Lower leg skin (tissue), 3 donors: ENCODE data around the gene ACTRT1.

Experiments
- POLR2A ChIP-seq, 2 donors: fragments of 450-650 bp; IDR thresholded peaks; one replicate each; pipeline ENCODE4 v1.6.1; 2016 to 2017; ENCODE audit warnings: antibody characterized with exemption in 2 of 2, mild to moderate bottlenecking in 1 of 2, moderate library complexity in 1 of 2
- TF ChIP-seq, protein P1 (sequence below), 3 donors: fragments of 450-650 bp; IDR thresholded peaks; one replicate each; pipeline ENCODE4 v1.5.1; 2016; ENCODE audit warnings: antibody characterized with exemption in 3 of 3, mild to moderate bottlenecking in 3 of 3, moderate library complexity in 2 of 3

DNA sequence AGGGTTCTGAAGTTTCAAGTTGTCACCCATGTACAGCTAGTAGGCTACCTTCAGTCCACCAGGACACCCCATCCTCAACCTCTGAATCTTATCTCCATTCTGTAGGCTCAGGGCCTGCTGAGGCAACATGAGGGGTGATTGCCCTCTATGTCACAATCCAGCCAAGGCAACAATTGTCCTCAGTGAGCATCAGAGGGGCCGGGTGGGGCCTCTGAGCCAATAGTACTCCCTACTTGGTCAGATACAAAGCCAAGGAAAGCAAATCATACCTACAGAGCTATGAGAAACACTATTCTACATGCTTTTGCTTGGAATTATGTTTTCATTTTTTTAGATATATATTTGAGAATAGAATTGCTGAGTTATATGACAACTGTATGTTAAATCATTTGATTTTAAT lies at the start of gene ACTRT1:
- TF ChIP-seq, protein P1, sequence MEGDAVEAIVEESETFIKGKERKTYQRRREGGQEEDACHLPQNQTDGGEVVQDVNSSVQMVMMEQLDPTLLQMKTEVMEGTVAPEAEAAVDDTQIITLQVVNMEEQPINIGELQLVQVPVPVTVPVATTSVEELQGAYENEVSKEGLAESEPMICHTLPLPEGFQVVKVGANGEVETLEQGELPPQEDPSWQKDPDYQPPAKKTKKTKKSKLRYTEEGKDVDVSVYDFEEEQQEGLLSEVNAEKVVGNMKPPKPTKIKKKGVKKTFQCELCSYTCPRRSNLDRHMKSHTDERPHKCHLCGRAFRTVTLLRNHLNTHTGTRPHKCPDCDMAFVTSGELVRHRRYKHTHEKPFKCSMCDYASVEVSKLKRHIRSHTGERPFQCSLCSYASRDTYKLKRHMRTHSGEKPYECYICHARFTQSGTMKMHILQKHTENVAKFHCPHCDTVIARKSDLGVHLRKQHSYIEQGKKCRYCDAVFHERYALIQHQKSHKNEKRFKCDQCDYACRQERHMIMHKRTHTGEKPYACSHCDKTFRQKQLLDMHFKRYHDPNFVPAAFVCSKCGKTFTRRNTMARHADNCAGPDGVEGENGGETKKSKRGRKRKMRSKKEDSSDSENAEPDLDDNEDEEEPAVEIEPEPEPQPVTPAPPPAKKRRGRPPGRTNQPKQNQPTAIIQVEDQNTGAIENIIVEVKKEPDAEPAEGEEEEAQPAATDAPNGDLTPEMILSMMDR (IDR thresholded peaks at IDR 0.05) = no peak
- no peak for TF ChIP-seq POLR2A (IDR thresholded peaks at IDR 0.05)
